Breast epithelium (tissue), 4 donors: Measurements from ENCODE around the gene VPS25. TPM values are rescaled to one million over a fixed set of nuclear protein-coding genes. Genes with fewer than 3 reads are reported as not detected.
A peak's percentile ranks its signal among the peaks of the same experiment; 100 is the strongest.

Experiments used
- DNase-seq, 2 donors: peaks; one replicate each; pipeline ENCODE4 v3.0.0-alpha.2; 2019; ENCODE audit warnings: low spot score in 2 of 2
- H3K27ac ChIP-seq, 2 donors: fragments of 200-600 bp; sonication (generic) in 1 of 2; one replicate each; pipeline ENCODE4 v1.5.1; 2016 to 2019; ENCODE audit warnings: mild to moderate bottlenecking in 1 of 2
- H3K27me3 ChIP-seq, 2 donors: fragments of 200-600 bp; sonication (generic) in 1 of 2; one replicate each; pipeline versions ENCODE4 v1.5.1 to v1.6.0; 2017 to 2019; ENCODE audit warnings: control low read depth in 1 of 2, mild to moderate bottlenecking in 1 of 2
- H3K36me3 ChIP-seq: fragments of 200-600 bp; one replicate; pipeline ENCODE4 v1.5.1; 2019
- H3K4me1 ChIP-seq, 2 donors: fragments of 200-600 bp; sonication (generic); one replicate each; pipeline ENCODE4 v1.5.1; 2016 to 2019; ENCODE audit warnings: control low read depth in 1 of 2
- H3K4me3 ChIP-seq, 3 donors: fragments of 200-600 bp; sonication (generic); 1 replicate in 2 of 3; 2 replicates in 1 of 3; pipeline ENCODE4 v1.5.1; 2016 to 2019; ENCODE audit warnings: mild to moderate bottlenecking in 3 of 3, moderate library complexity in 2 of 3
- H3K9me3 ChIP-seq, 2 donors: fragments of 200-600 bp; sonication (generic) in 1 of 2; one replicate each; pipeline ENCODE4 v1.5.1; 2016 to 2019; ENCODE audit warnings: control low read depth in 1 of 2
- POLR2A ChIP-seq: fragments of 450-650 bp; IDR thresholded peaks from one replicate; pipeline ENCODE4 v1.6.1; 2016; ENCODE audit warnings: antibody characterized with exemption, mild to moderate bottlenecking, moderate library complexity
- POLR2AphosphoS5 ChIP-seq, 3 donors: sonication (generic); formaldehyde crosslinking; IDR thresholded peaks; one replicate each; pipeline ENCODE4 v1.6.1; 2017; ENCODE audit warnings: antibody characterized with exemption in 3 of 3
- intact Hi-C: fragments of 100-400 bp; cut with DNase I; formaldehyde crosslinking; loops from one replicate; pipeline ENCODE4 v1.15.1; 2023; ENCODE audit warnings: low total_unique reads
- total RNA-seq, 3 donors: library from RNA; depleted of rRNA; stranded (reverse); fragments of >200 nt; gene quantifications; one replicate each; pipeline ENCODE4 v1.1.0, GENCODE V29; 2016
- TF ChIP-seq, protein P1 (sequence below), 3 donors: fragments of 450-650 bp; IDR thresholded peaks; one replicate each; pipeline ENCODE4 v1.5.1; 2016 to 2017; ENCODE audit warnings: antibody characterized with exemption in 3 of 3, mild to moderate bottlenecking in 3 of 3, moderate library complexity in 3 of 3

The VPS25 gene
- total RNA-seq, 3 donors from 2014 or later: 53.4 to 70.4 (median 61.9) TPM

DNA sequence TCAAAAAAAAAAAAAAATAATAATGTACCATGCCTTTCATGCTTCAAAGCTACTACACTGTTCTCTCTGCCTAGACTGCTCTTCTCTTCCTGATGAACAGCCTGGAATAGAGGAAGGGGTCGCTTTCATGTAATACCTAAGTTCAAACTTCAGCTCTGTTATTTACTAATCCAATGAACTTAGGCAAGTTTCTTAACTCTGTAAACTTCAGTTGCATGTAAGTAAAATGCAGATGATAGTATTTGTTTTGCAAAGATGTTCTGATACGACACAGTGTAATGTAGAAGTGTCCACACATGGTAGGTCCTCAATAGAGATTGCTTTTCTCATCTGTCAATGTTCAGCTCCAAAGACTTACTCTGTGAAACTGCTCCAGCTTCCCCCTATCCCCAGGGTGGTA is 18.7 kb downstream of the VPS25 start:
- Histone ChIP-seq H3K36me3 (no peaks in the 10 kb centered on the region), H3K27ac (no peak overlapping the region), H3K4me1 (peaks cover 0 to 2% of the 10 kb centered on the region in 2 donors), H3K9me3 (no peaks in the 10 kb centered on the region), H3K4me3 (no peak overlapping the region), H3K27me3 (no peaks in the 10 kb centered on the region)
- intact Hi-C loops: no loop called here
- TF ChIP-seq POLR2A (no peak), POLR2AphosphoS5 (IDR thresholded peaks at IDR 0.05) (no peak)
- TF ChIP-seq, protein P1, sequence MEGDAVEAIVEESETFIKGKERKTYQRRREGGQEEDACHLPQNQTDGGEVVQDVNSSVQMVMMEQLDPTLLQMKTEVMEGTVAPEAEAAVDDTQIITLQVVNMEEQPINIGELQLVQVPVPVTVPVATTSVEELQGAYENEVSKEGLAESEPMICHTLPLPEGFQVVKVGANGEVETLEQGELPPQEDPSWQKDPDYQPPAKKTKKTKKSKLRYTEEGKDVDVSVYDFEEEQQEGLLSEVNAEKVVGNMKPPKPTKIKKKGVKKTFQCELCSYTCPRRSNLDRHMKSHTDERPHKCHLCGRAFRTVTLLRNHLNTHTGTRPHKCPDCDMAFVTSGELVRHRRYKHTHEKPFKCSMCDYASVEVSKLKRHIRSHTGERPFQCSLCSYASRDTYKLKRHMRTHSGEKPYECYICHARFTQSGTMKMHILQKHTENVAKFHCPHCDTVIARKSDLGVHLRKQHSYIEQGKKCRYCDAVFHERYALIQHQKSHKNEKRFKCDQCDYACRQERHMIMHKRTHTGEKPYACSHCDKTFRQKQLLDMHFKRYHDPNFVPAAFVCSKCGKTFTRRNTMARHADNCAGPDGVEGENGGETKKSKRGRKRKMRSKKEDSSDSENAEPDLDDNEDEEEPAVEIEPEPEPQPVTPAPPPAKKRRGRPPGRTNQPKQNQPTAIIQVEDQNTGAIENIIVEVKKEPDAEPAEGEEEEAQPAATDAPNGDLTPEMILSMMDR (IDR thresholded peaks at IDR 0.05): no peak
- no peak for DNase-seq

DNA sequence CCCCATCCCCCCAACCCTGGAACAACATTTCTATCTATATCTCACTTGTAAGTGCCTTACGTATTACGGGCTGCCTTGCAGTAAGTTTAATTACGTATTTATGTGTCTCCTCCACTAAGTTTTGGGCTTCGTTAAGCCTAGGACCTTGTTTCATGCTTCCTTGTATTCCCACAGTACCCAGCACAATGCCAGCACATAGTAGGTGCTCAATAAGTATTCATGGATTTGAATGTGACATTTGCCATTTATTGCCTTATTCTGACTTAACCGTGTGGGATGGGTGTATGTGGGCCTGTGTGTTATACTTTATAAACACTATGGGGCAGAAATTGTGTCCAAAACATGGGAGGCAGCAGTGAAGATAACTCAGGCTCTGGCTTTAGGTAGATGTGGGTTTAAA is 19.3 kb downstream of the VPS25 start:
- Histone ChIP-seq H3K27me3 (no peaks in the 10 kb centered on the region), H3K36me3 (no peaks in the 10 kb centered on the region), H3K9me3 (no peaks in the 10 kb centered on the region), H3K4me3 (no peak overlapping the region), H3K27ac (no peak overlapping the region), H3K4me1 (peaks cover 3 to 8% of the 10 kb centered on the region in 2 donors)
- no peak for TF ChIP-seq POLR2AphosphoS5 (IDR thresholded peaks at IDR 0.05)
- no peak for TF ChIP-seq POLR2A
- TF ChIP-seq, protein P1 (IDR thresholded peaks at IDR 0.05): no peak
- DNase-seq: no peak
- intact Hi-C loops: no loop called here

DNA sequence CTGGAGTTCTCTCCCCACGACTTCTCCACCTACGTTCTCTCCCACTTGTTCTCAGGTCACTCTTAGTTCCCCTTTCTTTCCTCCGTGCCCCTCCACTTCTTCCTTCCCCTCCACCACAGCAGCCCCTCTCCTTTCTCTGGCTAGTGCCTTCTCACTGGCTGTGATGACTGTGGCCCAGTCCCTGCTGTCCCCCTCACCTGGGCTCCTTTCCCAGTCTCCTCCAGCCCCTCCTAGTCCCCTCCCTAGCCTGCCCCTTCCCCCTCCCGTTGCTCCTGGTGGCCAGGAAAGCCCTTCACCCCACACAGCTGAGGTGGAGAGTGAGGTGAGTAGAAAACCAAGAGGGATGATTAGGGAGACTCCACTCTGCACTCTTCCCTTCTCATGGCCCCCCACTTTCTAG is 21.8 kb downstream of the VPS25 start:
- Histone ChIP-seq H3K27ac (peak overlapping the region in 1 of 2 donors; percentile 41), H3K4me1 (peaks cover 4 to 12% of the 10 kb centered on the region in 2 donors), H3K9me3 (no peaks in the 10 kb centered on the region), H3K4me3 (no peak overlapping the region), H3K36me3 (no peaks in the 10 kb centered on the region), H3K27me3 (no peaks in the 10 kb centered on the region)
- intact Hi-C loops: no loop called here
- no peak for DNase-seq
- TF ChIP-seq POLR2AphosphoS5 (IDR thresholded peaks at IDR 0.05): no peak
- TF ChIP-seq, protein P1 (IDR thresholded peaks at IDR 0.05): no peak
- no peak for TF ChIP-seq POLR2A

DNA sequence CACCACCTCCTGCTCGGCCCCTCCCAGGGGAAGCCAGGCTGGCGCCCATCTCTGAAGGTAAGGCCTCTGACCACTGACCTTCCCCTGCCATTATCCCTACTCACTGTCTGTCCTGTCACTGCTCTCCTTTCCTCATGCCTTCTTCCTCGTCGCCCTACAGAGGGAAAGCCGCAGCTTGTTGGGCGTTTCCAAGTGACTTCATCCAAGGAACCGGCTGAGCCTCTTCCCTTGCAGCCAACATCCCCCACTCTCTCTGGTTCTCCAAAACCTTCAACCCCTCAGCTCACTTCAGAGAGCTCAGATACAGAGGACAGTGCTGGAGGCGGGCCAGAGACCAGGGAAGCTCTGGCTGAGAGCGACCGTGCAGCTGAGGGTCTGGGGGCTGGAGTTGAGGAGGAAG is 22.2 kb downstream of the VPS25 start:
- H3K27ac ChIP-seq: peak overlapping the region in 1 of 2 donors; percentile 41
- intact Hi-C loops: no loop called here

DNA sequence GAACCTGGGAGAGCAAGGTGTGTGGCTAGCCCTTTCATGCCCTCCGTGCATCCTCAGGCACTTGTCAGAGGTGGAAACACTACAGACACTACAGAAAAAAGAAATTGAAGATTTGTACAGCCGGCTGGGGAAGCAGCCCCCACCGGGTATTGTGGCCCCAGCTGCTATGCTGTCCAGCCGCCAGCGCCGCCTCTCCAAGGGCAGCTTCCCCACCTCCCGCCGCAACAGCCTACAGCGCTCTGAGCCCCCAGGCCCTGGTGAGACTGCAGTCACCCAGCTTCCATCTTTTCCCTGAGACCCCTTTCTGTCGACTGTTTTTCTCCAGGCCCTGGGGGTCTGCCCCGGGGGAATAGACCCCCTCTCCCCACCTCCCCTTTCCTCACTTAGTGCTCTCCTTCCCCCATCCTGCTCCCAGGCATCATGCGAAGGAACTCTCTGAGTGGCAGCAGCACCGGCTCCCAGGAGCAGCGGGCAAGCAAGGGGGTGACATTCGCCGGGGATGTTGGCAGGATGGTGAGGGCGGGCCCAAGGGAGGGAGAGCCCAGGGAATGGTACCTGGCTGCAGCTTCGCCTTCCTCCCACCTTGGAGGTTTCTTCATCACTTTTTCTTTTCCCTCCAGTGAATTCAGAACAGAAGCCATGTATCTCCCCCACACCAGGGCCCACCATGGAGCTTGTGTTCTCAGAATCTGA is 23.0 kb downstream of the VPS25 start:
- peak overlapping the region in 1 of 2 donors; percentile 11 for H3K27ac ChIP-seq
- intact Hi-C loops: no loop called here
- no peak for DNase-seq

More for the DNA sequence above, 22.2 kb downstream of the VPS25 start:
- Histone ChIP-seq H3K27me3 (no peaks in the 10 kb centered on the region), H3K4me1 (peaks cover 4 to 12% of the 10 kb centered on the region in 2 donors), H3K9me3 (no peaks in the 10 kb centered on the region), H3K4me3 (no peak overlapping the region), H3K36me3 (no peaks in the 10 kb centered on the region)
- TF ChIP-seq, protein P1 (IDR thresholded peaks at IDR 0.05): no peak
- TF ChIP-seq POLR2A (no peak), POLR2AphosphoS5 (IDR thresholded peaks at IDR 0.05) (no peak)
- no peak for DNase-seq

More for the DNA sequence above, 23.0 kb downstream of the VPS25 start:
- H3K36me3 ChIP-seq: no peaks in the 10 kb centered on the region
- no peak overlapping the region for H3K4me3 ChIP-seq
- H3K9me3 ChIP-seq: no peaks in the 10 kb centered on the region
- peaks cover 4 to 12% of the 10 kb centered on the region in 2 donors for H3K4me1 ChIP-seq
- TF ChIP-seq, protein P1 (IDR thresholded peaks at IDR 0.05): no peak
- TF ChIP-seq POLR2AphosphoS5 (IDR thresholded peaks at IDR 0.05) (no peak), POLR2A (no peak)
- no peaks in the 10 kb centered on the region for H3K27me3 ChIP-seq
